GM10266 (cell line): Measurements from ENCODE around the gene NT5DC1.

Source experiments
- DNase-seq: peaks from one replicate; pipeline ENCODE4 v3.0.0; 2012; ENCODE audit errors: extremely low spot score
- TF ChIP-seq, protein P1 (sequence below): IDR thresholded peaks from 2 replicates; pipeline ENCODE4 v1.5.1; 2012; ENCODE audit warnings: mild to moderate bottlenecking, low read depth; ENCODE audit not compliant: control insufficient read depth, insufficient read depth; ENCODE audit errors: missing control alignments

The NT5DC1 gene

DNA sequence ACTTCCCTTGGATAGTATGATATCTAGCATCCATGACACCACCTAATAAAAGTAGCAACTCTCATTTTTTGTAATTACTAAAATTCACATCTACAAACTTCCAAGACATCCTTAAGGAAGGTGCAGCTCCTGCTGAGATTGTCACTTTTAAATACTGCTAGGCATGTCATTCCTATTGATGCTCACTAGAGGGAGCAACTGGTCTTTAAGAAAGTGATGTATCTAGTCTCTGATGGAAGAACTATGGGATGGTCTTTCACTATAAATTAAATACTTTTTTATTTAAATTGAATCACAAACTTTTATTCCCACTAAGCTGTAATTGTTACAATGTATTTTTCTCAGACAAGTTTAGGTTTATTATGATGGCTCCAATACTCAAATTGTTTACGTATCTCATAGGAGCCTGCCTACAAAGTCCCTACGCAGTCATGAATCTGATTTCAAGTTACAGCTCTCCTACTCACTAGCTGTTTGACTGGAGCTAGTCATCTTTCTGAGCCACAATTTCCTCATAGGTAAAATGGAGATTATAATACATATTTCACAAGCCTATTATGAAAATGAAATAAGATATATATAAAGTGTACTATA is 187.1 kb downstream of the NT5DC1 start:
- no peak for DNase-seq
- TF ChIP-seq, protein P1, sequence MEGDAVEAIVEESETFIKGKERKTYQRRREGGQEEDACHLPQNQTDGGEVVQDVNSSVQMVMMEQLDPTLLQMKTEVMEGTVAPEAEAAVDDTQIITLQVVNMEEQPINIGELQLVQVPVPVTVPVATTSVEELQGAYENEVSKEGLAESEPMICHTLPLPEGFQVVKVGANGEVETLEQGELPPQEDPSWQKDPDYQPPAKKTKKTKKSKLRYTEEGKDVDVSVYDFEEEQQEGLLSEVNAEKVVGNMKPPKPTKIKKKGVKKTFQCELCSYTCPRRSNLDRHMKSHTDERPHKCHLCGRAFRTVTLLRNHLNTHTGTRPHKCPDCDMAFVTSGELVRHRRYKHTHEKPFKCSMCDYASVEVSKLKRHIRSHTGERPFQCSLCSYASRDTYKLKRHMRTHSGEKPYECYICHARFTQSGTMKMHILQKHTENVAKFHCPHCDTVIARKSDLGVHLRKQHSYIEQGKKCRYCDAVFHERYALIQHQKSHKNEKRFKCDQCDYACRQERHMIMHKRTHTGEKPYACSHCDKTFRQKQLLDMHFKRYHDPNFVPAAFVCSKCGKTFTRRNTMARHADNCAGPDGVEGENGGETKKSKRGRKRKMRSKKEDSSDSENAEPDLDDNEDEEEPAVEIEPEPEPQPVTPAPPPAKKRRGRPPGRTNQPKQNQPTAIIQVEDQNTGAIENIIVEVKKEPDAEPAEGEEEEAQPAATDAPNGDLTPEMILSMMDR = peak; percentile 83

DNA sequence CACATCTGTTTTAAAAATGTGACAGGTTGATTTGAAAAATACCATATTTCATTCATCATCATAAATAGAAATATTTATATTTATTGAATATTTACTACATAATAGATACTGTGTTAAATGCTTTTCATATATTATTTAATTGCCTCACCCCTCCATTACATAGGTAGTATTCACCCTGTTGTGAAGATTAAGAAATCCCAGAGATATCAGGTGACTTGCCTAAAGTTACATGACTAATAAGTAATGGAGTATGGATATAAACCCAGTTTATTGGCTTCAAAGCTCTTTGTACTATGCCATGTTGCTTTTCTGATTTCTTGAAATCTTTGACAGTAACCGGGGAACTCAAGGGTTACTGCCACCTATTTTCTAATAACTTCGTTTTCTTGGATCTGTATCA is 189.2 kb downstream of the NT5DC1 start:
- no peak for DNase-seq
- TF ChIP-seq, protein P1 = no peak

DNA sequence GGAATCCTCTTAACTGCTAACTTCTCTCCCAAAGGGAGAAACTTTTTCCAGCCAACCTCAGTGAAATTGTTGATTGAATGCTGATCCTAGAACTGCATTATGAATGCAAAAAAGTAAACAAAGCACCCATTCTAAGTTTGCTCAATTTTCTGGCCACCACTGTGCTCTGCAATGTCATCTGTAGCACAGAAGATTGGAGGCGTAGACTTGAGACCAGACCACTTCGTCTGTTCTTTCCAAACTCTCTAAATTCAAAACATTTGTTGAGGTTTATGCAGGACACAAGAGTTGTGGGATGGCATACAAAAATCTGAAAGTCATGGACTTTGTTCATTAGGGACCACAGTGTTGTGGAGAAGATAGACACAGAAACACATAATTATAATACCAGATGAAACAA is 190.1 kb downstream of the NT5DC1 start:
- no peak for DNase-seq
- TF ChIP-seq, protein P1 = no peak

DNA sequence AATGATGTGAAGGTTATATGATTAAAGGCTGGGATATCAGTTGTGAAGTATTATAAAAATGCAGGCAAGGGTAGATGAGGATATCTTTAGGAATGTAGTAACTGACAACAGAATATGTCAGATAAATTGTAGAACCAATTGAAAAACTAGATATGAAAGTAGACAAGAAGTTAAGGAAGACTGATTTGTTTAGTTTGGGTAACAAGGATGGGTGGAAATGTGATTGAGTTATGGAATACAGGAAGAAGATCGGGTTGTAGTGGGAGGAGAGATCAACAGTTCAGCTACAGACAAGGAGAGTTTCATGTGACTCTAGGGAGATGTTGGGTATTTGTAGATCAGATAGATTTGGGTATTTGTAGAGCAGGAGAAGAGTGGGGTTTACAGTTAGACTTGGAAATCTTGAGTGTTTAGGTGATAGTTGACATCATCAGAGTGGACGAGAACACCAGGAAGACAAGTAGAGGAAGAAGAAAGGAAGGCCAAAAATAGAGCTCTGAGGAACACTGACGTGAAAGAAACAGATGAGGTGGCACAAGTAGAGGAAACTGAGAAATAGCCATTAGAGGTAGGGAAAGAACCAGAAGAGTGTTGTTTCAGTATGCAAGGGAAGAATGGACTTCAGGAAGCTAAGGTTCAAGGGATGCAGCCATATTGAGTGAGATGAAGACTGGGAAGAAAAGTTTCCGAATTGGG is 191.2 kb downstream of the NT5DC1 start:
- TF ChIP-seq, protein P1 = no peak

DNA sequence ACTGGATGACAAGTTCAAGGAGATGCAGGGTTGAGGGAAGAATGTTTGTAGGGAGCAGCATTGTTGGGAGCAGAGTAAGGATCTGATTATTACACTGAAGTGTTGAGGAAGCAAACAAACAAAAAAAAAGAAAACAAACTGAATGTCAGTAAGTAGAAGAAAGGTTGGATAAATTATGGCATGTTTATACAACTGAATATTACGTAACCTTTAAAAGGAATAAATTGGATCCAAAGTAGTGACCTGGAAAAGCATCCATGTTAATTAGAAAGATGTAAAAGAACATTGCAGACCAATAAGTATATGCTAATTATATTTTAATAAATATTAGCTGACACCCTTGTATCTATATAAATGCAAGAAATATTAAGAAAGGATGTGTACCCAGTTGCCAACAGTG is 191.9 kb downstream of the NT5DC1 start:
- TF ChIP-seq, protein P1 = no peak
- no peak for DNase-seq

More for the DNA sequence above, 191.2 kb downstream of the NT5DC1 start:
- no peak for DNase-seq

DNA sequence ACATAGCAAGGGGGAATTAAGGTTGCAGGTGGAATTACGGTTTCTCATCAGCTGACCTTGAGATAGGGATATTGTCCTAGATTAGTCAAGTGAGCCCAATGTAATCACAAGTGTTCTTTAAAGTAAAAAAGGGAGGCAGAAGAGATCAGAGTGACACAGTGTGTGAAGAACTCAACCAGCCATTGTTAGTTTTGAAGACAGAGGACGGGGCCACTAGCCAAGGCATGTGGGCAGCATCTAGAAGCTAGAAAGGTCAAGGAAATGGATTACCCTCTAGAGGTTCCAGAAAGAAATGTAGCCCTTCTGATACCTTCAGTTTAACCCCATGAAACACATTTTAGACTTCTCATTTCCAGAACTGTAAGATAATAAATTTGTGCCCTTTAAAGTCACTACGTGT is 197.6 kb downstream of the NT5DC1 start:
- TF ChIP-seq, protein P1 = no peak

DNA sequence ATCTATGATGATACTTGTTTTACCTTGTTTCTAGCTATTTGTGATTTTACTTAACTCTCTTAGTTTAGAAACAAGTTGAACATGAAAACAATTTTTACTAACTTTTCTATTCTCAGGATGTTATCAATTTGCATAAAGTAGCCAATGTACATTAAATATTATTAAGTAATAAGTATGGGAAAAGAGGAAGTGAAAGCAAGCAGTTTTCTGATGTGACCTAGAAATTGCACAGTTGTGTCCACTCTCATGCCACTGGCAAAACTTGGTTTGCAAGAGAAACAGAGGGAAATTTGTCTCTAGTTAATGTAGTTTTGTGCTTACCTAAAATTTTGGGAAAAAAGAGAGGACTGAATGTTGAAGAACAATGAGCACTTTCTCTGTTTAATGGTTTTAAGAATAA is 198.3 kb downstream of the NT5DC1 start:
- DNase-seq = no peak
- TF ChIP-seq, protein P1 = no peak

More for the DNA sequence above, 197.6 kb downstream of the NT5DC1 start:
- no peak for DNase-seq
